ENCODE data around the gene ALDH5A1. TPM values are rescaled to one million over a fixed set of nuclear protein-coding genes. Genes with fewer than 3 reads are reported as not detected.

ALDH5A1 gene
- total and polyA plus RNA-seq, 7 donors, result 2.4 to 5.0 (median 2.8) TPM

GRCh38 chr6:24543683-24544082 is 48.9 kb downstream of the ALDH5A1 start:
- intact Hi-C loops (cut with DNase I), result no loop called here
- no peak for DNase-seq
- Histone ChIP-seq H3K27me3 (peaks cover 0 to 6% (median 0%) of the 10 kb centered on the region in 3 donors), H3K27ac (no peak overlapping the region), H3K4me3 (no peak overlapping the region), H3K9me3 (no peaks in the 10 kb centered on the region), H3K36me3 (no peaks in the 10 kb centered on the region), H3K4me1 (no peaks in the 10 kb centered on the region)
- no peak for TF ChIP-seq POLR2AphosphoS5 (IDR thresholded peaks at IDR 0.05)
- TF ChIP-seq POLR2A (IDR thresholded peaks at IDR 0.05), result no peak
- TF ChIP-seq EP300 (IDR thresholded peaks at IDR 0.05), result no peak
- TF ChIP-seq, protein P1, sequence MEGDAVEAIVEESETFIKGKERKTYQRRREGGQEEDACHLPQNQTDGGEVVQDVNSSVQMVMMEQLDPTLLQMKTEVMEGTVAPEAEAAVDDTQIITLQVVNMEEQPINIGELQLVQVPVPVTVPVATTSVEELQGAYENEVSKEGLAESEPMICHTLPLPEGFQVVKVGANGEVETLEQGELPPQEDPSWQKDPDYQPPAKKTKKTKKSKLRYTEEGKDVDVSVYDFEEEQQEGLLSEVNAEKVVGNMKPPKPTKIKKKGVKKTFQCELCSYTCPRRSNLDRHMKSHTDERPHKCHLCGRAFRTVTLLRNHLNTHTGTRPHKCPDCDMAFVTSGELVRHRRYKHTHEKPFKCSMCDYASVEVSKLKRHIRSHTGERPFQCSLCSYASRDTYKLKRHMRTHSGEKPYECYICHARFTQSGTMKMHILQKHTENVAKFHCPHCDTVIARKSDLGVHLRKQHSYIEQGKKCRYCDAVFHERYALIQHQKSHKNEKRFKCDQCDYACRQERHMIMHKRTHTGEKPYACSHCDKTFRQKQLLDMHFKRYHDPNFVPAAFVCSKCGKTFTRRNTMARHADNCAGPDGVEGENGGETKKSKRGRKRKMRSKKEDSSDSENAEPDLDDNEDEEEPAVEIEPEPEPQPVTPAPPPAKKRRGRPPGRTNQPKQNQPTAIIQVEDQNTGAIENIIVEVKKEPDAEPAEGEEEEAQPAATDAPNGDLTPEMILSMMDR (IDR thresholded peaks at IDR 0.05), result no peak
- WGBS, 2 donors, result 57 to 70% methylated on average over 4 of the region's 4 CpGs

DNA sequence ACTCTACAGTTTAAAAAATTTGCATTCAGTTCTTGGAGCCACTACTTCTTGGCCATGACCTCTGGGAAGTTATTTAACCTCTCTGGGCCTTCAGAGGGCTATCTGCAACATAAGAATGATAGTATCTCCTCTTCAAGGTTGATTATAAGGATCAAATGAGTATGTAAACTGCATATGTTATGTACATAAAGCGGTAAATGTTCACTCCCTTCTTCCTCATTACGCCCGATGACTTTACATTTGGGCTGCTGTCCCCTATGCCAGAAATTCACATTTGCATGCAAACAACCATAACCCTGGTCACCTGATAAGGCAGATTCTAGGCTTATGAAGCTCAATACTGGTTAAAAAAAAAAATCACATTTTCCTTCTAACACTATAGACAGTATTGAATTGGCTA is 50.4 kb downstream of the ALDH5A1 start:
- no peak overlapping the region for H3K4me3 ChIP-seq
- H3K27ac ChIP-seq, result no peak overlapping the region
- DNase-seq, result no peak
- WGBS, 2 donors, result 31 to 68% methylated on average over 3 of the region's 3 CpGs
- H3K36me3 ChIP-seq, result no peaks in the 10 kb centered on the region
- TF ChIP-seq POLR2AphosphoS5 (IDR thresholded peaks at IDR 0.05) (no peak), EP300 (IDR thresholded peaks at IDR 0.05) (no peak), POLR2A (IDR thresholded peaks at IDR 0.05) (no peak)
- TF ChIP-seq, protein P1 (IDR thresholded peaks at IDR 0.05), result no peak
- no peaks in the 10 kb centered on the region for H3K4me1 ChIP-seq
- H3K27me3 ChIP-seq, result peaks cover 0 to 6% (median 0%) of the 10 kb centered on the region in 3 donors
- intact Hi-C loops (cut with DNase I), result no loop called here
- H3K9me3 ChIP-seq, result no peaks in the 10 kb centered on the region

DNA sequence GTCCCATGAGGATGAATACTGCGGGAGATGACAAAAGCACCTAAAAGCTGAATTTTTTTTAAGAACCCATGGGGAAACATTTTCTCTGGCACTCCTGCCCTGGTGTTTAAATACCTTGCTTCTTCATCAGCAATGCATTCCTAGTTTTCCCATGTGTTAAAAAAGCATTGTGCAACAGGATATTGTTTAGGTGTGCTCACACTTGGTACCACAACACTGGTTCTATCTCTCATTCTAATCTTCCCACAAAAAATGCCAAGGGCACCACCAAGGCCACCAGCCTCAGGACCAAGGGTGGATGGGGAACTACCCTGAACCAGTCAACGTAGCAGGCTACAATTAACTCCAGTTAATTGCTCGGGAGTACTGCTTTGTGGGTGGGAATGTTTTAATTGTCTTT is 50.9 kb downstream of the ALDH5A1 start:
- intact Hi-C loops (cut with DNase I), result no loop called here
- H3K9me3 ChIP-seq, result no peaks in the 10 kb centered on the region
- no peak overlapping the region for H3K27ac ChIP-seq
- no peaks in the 10 kb centered on the region for H3K36me3 ChIP-seq
- no peak for DNase-seq
- H3K27me3 ChIP-seq, result peaks cover 0 to 6% (median 0%) of the 10 kb centered on the region in 3 donors
- 78 to 85% methylated on average over 3 of the region's 3 CpGs for WGBS, 2 donors
- no peak for TF ChIP-seq EP300 (IDR thresholded peaks at IDR 0.05)
- no peak for TF ChIP-seq POLR2A (IDR thresholded peaks at IDR 0.05)
- H3K4me1 ChIP-seq, result no peaks in the 10 kb centered on the region
- H3K4me3 ChIP-seq, result no peak overlapping the region

- TF ChIP-seq, protein P1 (IDR thresholded peaks at IDR 0.05), result no peak
- TF ChIP-seq POLR2A (IDR thresholded peaks at IDR 0.05) (no peak), POLR2AphosphoS5 (IDR thresholded peaks at IDR 0.05) (no peak), EP300 (IDR thresholded peaks at IDR 0.05) (no peak)
- H3K27me3 ChIP-seq, result peaks cover 0 to 6% (median 0%) of the 10 kb centered on the region in 3 donors
- WGBS, 2 donors, result 90 to 94% methylated on average over 7 of the region's 7 CpGs
- DNase-seq, result no peak
- H3K4me1 ChIP-seq, result no peaks in the 10 kb centered on the region
- H3K9me3 ChIP-seq, result no peaks in the 10 kb centered on the region
- intact Hi-C loops (cut with DNase I), result no loop called here
- no peak overlapping the region for H3K4me3 ChIP-seq
- no peaks in the 10 kb centered on the region for H3K36me3 ChIP-seq
- no peak overlapping the region for H3K27ac ChIP-seq
Observed at GRCh38 chr6:24546439-24546838, 51.7 kb downstream of the ALDH5A1 start.

GRCh38 chr6:24547243-24547642 is 52.5 kb downstream of the ALDH5A1 start:
- no peak for TF ChIP-seq EP300 (IDR thresholded peaks at IDR 0.05)
- TF ChIP-seq, protein P1 (IDR thresholded peaks at IDR 0.05), result no peak
- TF ChIP-seq POLR2A (IDR thresholded peaks at IDR 0.05), result no peak
- no peak for TF ChIP-seq POLR2AphosphoS5 (IDR thresholded peaks at IDR 0.05)
- Histone ChIP-seq H3K9me3 (no peaks in the 10 kb centered on the region), H3K4me1 (no peaks in the 10 kb centered on the region), H3K36me3 (no peaks in the 10 kb centered on the region), H3K27ac (no peak overlapping the region), H3K4me3 (no peak overlapping the region), H3K27me3 (peaks cover 0 to 6% (median 0%) of the 10 kb centered on the region in 3 donors)
- WGBS, 2 donors, result 46 to 82% methylated on average over 12 of the region's 12 CpGs
- intact Hi-C loops (cut with DNase I), result no loop called here
- DNase-seq, result no peak

Measured in sigmoid colon (tissue), 7 donors.